ENCODE measurements around the gene OXTR. TPM values are rescaled to one million over a fixed set of nuclear protein-coding genes. Genes with fewer than 3 reads are reported as not detected.

OXTR gene
- total RNA-seq, 2 donors from 2014 or later = 1.6 to 3.5 TPM

DNA sequence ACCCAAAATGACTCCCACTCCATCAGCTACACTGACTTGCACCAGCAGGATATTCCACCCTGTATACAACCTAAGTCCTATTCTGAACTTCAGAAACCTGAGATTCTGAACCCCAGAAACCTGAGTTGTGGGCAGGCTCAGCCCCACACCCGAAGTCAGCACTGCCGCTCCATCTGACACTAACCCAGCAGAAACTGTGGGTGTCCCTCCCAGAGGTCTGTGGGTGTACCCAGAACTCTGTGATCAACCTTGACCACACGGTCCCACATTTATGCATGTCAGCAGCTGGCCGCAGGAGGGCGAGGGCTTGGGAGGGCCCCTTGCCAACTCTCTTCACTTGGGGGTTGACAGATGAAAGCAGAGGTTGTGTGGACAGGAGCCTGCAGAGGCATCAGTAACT, 9.3 kb downstream of the OXTR start:
- no peaks in the 10 kb centered on the region for H3K36me3 ChIP-seq
- no peaks in the 10 kb centered on the region for H3K4me1 ChIP-seq (replicated peaks)
- no peaks in the 10 kb centered on the region for H3K9me3 ChIP-seq
- DNase-seq (ENCODE audit: low spot score) = no peak
- H3K27ac ChIP-seq = no peak overlapping the region
- 80% methylated on average over 5 of the region's 5 CpGs for WGBS
- no peak for TF ChIP-seq POLR2AphosphoS5 (IDR thresholded peaks at IDR 0.05)
- no peak for TF ChIP-seq POLR2A (IDR thresholded peaks at IDR 0.05)
- TF ChIP-seq, protein P1, sequence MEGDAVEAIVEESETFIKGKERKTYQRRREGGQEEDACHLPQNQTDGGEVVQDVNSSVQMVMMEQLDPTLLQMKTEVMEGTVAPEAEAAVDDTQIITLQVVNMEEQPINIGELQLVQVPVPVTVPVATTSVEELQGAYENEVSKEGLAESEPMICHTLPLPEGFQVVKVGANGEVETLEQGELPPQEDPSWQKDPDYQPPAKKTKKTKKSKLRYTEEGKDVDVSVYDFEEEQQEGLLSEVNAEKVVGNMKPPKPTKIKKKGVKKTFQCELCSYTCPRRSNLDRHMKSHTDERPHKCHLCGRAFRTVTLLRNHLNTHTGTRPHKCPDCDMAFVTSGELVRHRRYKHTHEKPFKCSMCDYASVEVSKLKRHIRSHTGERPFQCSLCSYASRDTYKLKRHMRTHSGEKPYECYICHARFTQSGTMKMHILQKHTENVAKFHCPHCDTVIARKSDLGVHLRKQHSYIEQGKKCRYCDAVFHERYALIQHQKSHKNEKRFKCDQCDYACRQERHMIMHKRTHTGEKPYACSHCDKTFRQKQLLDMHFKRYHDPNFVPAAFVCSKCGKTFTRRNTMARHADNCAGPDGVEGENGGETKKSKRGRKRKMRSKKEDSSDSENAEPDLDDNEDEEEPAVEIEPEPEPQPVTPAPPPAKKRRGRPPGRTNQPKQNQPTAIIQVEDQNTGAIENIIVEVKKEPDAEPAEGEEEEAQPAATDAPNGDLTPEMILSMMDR (IDR thresholded peaks at IDR 0.05) = no peak
- no peak overlapping the region for H3K4me3 ChIP-seq
- intact Hi-C loops (cut with DNase I) = no loop called here
- no peaks in the 10 kb centered on the region for H3K27me3 ChIP-seq (replicated peaks; ENCODE audit: insufficient read depth)

DNA sequence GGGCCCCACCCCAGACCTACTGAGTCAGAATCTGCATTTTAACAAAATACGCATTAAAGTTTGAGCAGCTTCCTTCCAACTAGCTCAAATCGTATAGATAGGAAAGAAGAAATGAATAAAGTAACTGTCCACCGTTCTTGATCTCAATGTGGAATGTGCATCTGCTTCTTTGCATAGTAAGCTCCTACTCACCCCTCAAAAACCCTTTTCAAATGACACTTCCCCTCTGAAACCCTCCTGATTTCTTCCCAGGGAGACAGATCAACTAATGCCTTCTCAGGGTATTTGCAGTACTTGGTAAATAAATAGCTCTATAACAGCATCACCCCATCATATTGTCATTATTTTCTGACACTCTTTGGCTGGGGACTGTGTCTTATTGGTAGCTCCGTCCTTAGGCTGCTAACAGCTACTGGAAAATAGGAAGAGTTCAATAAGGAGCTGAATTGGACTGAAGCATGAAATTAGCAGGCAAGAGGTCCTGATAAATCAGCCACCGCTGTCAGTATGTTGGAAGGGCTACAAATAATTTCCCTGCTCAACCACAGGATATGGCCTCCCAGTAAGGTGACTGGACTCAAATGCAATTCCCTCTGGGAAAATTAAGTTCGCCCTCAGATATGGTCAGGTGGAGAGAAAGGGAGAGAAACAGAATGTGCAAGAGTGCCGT, 10.2 kb downstream of the OXTR start:
- Histone ChIP-seq H3K4me3 (no peak overlapping the region), H3K36me3 (no peaks in the 10 kb centered on the region), H3K27ac (no peak overlapping the region), H3K9me3 (no peaks in the 10 kb centered on the region), H3K27me3 (replicated peaks; ENCODE audit: insufficient read depth) (no peaks in the 10 kb centered on the region), H3K4me1 (replicated peaks) (no peaks in the 10 kb centered on the region)
- TF ChIP-seq POLR2AphosphoS5 (IDR thresholded peaks at IDR 0.05) (no peak), POLR2A (IDR thresholded peaks at IDR 0.05) (no peak)
- TF ChIP-seq, protein P1 (IDR thresholded peaks at IDR 0.05) = no peak
- intact Hi-C loops (cut with DNase I) = no loop called here
- WGBS = 95% methylated on average over 7 of the region's 7 CpGs
- no peak for DNase-seq (ENCODE audit: low spot score)

DNA sequence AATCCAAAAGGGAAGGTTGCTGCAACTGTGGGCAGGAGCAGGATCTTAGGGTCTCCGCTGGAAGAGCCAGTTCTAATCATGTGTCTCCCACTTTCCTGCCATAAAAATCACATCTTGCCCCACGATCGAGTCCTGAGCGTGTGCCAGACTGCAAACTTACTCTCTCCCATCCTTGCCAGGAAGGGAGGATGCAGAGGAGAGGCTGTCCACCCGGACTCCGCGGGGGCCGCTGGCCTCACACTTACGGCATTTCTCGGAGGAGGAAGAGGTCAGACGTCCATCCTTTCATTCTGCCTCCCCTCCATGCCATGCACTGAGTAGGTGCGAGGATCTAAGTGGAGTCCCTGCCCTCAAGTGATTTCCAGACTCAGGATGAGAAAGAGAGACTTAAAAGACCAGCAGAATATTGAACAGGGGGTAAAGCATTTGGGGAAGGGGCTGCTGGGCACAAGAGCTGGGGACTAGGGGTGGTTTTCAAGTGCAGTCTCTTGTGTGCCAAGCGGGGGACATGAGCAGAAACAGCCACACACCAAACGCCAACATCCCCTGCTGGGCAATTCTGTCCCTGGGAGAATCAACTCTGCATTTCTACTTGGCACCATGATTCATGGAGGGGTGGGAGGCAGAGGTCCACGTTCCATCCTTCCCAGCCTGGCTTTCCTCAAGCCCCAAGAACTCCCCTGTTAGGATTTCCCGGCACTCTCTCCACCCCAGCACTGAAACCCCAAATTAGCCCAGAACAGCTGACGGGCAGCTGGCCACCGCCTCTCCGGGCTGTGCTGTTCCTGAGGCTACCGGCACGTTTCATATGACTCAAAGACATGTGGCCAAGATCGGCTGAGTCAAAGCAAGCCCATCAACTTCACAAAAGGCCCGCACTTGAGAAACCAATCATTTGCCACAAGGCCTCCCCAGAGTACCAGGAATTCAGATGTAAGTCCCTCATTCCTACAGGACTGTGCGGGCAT, 11.6 kb downstream of the OXTR start:
- Histone ChIP-seq H3K27me3 (replicated peaks; ENCODE audit: insufficient read depth) (no peaks in the 10 kb centered on the region), H3K9me3 (no peaks in the 10 kb centered on the region), H3K4me3 (no peak overlapping the region), H3K36me3 (no peaks in the 10 kb centered on the region), H3K27ac (no peak overlapping the region), H3K4me1 (replicated peaks) (no peaks in the 10 kb centered on the region)
- DNase-seq (ENCODE audit: low spot score) = no peak
- WGBS = 82% methylated on average over 24 of the region's 24 CpGs
- intact Hi-C loops (cut with DNase I) = no loop called here
- TF ChIP-seq, protein P1 (IDR thresholded peaks at IDR 0.05) = no peak
- TF ChIP-seq POLR2A (IDR thresholded peaks at IDR 0.05) = no peak
- no peak for TF ChIP-seq POLR2AphosphoS5 (IDR thresholded peaks at IDR 0.05)

DNA sequence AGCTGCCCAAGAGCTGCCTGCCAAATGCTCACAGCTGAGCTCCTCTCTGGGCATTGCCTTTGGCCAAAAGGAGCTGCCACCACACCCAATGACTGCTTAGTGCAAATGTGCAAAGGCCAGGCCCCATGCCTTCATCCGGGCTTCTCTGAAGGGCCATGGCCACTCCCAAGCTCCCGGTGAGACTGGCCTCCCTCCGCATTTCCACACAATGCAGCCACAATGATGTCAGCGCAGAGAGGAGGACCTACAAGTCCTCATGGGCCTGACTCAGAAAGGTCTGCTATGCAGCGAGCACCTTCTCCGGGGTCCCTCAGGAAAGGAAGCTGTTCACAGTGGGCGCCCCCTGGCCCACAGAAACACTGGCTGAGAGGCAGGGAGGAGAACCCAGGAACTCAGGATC, 12.7 kb downstream of the OXTR start:
- WGBS = 84% methylated on average over 6 of the region's 7 CpGs
- intact Hi-C loops (cut with DNase I) = no loop called here
- Histone ChIP-seq H3K4me3 (no peak overlapping the region), H3K27me3 (replicated peaks; ENCODE audit: insufficient read depth) (no peaks in the 10 kb centered on the region), H3K4me1 (replicated peaks) (no peaks in the 10 kb centered on the region), H3K9me3 (no peaks in the 10 kb centered on the region), H3K27ac (no peak overlapping the region), H3K36me3 (no peaks in the 10 kb centered on the region)
- TF ChIP-seq POLR2A (IDR thresholded peaks at IDR 0.05) = no peak
- TF ChIP-seq, protein P1 (IDR thresholded peaks at IDR 0.05) = no peak
- no peak for TF ChIP-seq POLR2AphosphoS5 (IDR thresholded peaks at IDR 0.05)
- DNase-seq (ENCODE audit: low spot score) = no peak
